Activated T-helper 17 cell treated with anti-CD3 and anti-CD28 coated beads, Interleukin-2, amount 50 U/mL, for 72 hours (primary cell): ENCODE data around the gene TMEM59L. TPM values are rescaled to one million over a fixed set of nuclear protein-coding genes. Genes with fewer than 3 reads are reported as not detected.
"Not testable (repeated sequence)": the region's sequence is repeated elsewhere in the genome, so short reads cannot be mapped to it uniquely, and the experiment has no call there.

ENCODE experiments used
- ATAC-seq: fragments of 150-1000 bp; cut with Tn5 transposase; replicated peaks from 2 replicates; pipeline ENCODE4 v1.10.0; 2021; ENCODE audit warnings: mild to moderate bottlenecking, moderate library complexity
- H3K27ac Mint-ChIP-seq: one replicate; pipeline ENCODE4 v1.8.0; 2022; ENCODE audit warnings: mixed read lengths
- H3K27me3 Mint-ChIP-seq: one replicate; pipeline ENCODE4 v1.8.0; 2022; ENCODE audit warnings: mixed read lengths
- H3K36me3 Mint-ChIP-seq: one replicate; pipeline ENCODE4 v1.8.0; 2022; ENCODE audit warnings: low read depth, mild to moderate bottlenecking, mixed read lengths
- H3K4me1 Mint-ChIP-seq: one replicate; pipeline ENCODE4 v1.8.0; 2022; ENCODE audit warnings: mixed read lengths
- H3K4me3 Mint-ChIP-seq: one replicate; pipeline ENCODE4 v1.8.0; 2022; ENCODE audit warnings: mild to moderate bottlenecking, mixed read lengths
- H3K9me3 Mint-ChIP-seq: one replicate; pipeline ENCODE4 v1.8.0; 2022; ENCODE audit warnings: mixed read lengths
- total RNA-seq, 2 donors: library from RNA; stranded (reverse); gene quantifications; one replicate each; pipeline ENCODE4 v1.2.3, GENCODE V29; 2022

TMEM59L gene
- total RNA-seq, 2 donors from 2014 or later, result 0.48 TPM; not detected in 1

- Mint-ChIP-seq H3K27me3 (no peaks in the 10 kb centered on the region), H3K4me1 (peaks cover 12% of the 10 kb centered on the region), H3K36me3 (peaks cover 25% of the 10 kb centered on the region), H3K9me3 (no peaks in the 10 kb centered on the region), H3K27ac (peak overlapping the region; percentile 93), H3K4me3 (peak overlapping the region; percentile 91)
- ATAC-seq, result peak; percentile 65
Observed at GRCh38 chr19:18589380-18590272, 23.0 kb upstream of the TMEM59L start.

GRCh38 chr19:18590273-18591272 is 22.1 kb upstream of the TMEM59L start:
- ATAC-seq, result no peak
- Mint-ChIP-seq H3K36me3 (peaks cover 25% of the 10 kb centered on the region), H3K4me1 (peaks cover 14% of the 10 kb centered on the region), H3K4me3 (peak overlapping the region; percentile 91), H3K27ac (peak overlapping the region; percentile 93), H3K9me3 (no peaks in the 10 kb centered on the region), H3K27me3 (no peaks in the 10 kb centered on the region)

GRCh38 chr19:18591735-18592385 is 20.8 kb upstream of the TMEM59L start:
- Mint-ChIP-seq H3K36me3 (peaks cover 25% of the 10 kb centered on the region), H3K9me3 (no peaks in the 10 kb centered on the region), H3K4me3 (peak overlapping the region; percentile 91), H3K27ac (no peak overlapping the region), H3K4me1 (peaks cover 14% of the 10 kb centered on the region), H3K27me3 (no peaks in the 10 kb centered on the region)
- ATAC-seq, result no peak

GRCh38 chr19:18592732-18593131 is 19.9 kb upstream of the TMEM59L start:
- H3K27ac Mint-ChIP-seq, H3K27me3 Mint-ChIP-seq, H3K9me3 Mint-ChIP-seq, H3K4me3 Mint-ChIP-seq, ATAC-seq: not testable (repeated sequence)
- H3K4me1 Mint-ChIP-seq, result peaks cover 14% of the 10 kb centered on the region
- peaks cover 25% of the 10 kb centered on the region for H3K36me3 Mint-ChIP-seq

GRCh38 chr19:18593367-18594095 is 19.1 kb upstream of the TMEM59L start:
- Mint-ChIP-seq H3K27me3 (no peaks in the 10 kb centered on the region), H3K4me3 (peak overlapping the region; percentile 64), H3K27ac (no peak overlapping the region), H3K9me3 (no peaks in the 10 kb centered on the region), H3K36me3 (peaks cover 25% of the 10 kb centered on the region), H3K4me1 (peaks cover 8% of the 10 kb centered on the region)
- ATAC-seq, result no peak

- H3K36me3 Mint-ChIP-seq, result peaks cover 25% of the 10 kb centered on the region
- no peaks in the 10 kb centered on the region for H3K27me3 Mint-ChIP-seq
- H3K4me3 Mint-ChIP-seq, result peak overlapping the region; percentile 64
- peaks cover 8% of the 10 kb centered on the region for H3K4me1 Mint-ChIP-seq
- peak; percentile 74 for ATAC-seq
- peak overlapping the region; percentile 47 for H3K27ac Mint-ChIP-seq
- H3K9me3 Mint-ChIP-seq, result no peaks in the 10 kb centered on the region
Observed at GRCh38 chr19:18594096-18594823, 18.4 kb upstream of the TMEM59L start.

- no peaks in the 10 kb centered on the region for H3K9me3 Mint-ChIP-seq
- ATAC-seq, result peak; percentile 3
- H3K4me3 Mint-ChIP-seq, result peak overlapping the region; percentile 64
- peak overlapping the region; percentile 47 for H3K27ac Mint-ChIP-seq
- H3K36me3 Mint-ChIP-seq, result peaks cover 20% of the 10 kb centered on the region
- peaks cover 5% of the 10 kb centered on the region for H3K4me1 Mint-ChIP-seq
- H3K27me3 Mint-ChIP-seq, result no peaks in the 10 kb centered on the region
Observed at GRCh38 chr19:18594824-18595373, 17.8 kb upstream of the TMEM59L start.

- Mint-ChIP-seq H3K4me1 (peaks cover 4% of the 10 kb centered on the region), H3K4me3 (no peak overlapping the region), H3K27ac (no peak overlapping the region)
Observed at GRCh38 chr19:18595475-18595874, 17.2 kb upstream of the TMEM59L start.

GRCh38 chr19:18596752-18597157 is 15.9 kb upstream of the TMEM59L start:
- Mint-ChIP-seq H3K36me3 (peaks cover 1% of the 10 kb centered on the region), H3K27ac (no peak overlapping the region), H3K9me3 (no peaks in the 10 kb centered on the region), H3K4me3 (no peak overlapping the region), H3K4me1 (peaks cover 4% of the 10 kb centered on the region), H3K27me3 (peaks cover 3% of the 10 kb centered on the region)
- ATAC-seq, result no peak

More at GRCh38 chr19:18595475-18595874, 17.2 kb upstream of the TMEM59L start:
- no peak for ATAC-seq
- no peaks in the 10 kb centered on the region for H3K27me3 Mint-ChIP-seq
- H3K9me3 Mint-ChIP-seq, result no peaks in the 10 kb centered on the region
- H3K36me3 Mint-ChIP-seq, result peaks cover 14% of the 10 kb centered on the region

GRCh38 chr19:18597809-18598660 is 14.6 kb upstream of the TMEM59L start:
- Mint-ChIP-seq H3K27ac (no peak overlapping the region), H3K4me3 (no peak overlapping the region), H3K4me1 (peaks cover 7% of the 10 kb centered on the region), H3K9me3 (no peaks in the 10 kb centered on the region), H3K36me3 (no peaks in the 10 kb centered on the region), H3K27me3 (peaks cover 7% of the 10 kb centered on the region)
- ATAC-seq, result no peak

- Mint-ChIP-seq H3K27me3 (peaks cover 11% of the 10 kb centered on the region), H3K4me1 (peaks cover 10% of the 10 kb centered on the region), H3K36me3 (no peaks in the 10 kb centered on the region), H3K9me3 (no peaks in the 10 kb centered on the region), H3K4me3 (no peak overlapping the region), H3K27ac (no peak overlapping the region)
- no peak for ATAC-seq
Observed at GRCh38 chr19:18599485-18599884, 13.2 kb upstream of the TMEM59L start.

GRCh38 chr19:18600692-18601397 is 11.8 kb upstream of the TMEM59L start:
- peaks cover 20% of the 10 kb centered on the region for H3K27me3 Mint-ChIP-seq
- H3K36me3 Mint-ChIP-seq, H3K4me3 Mint-ChIP-seq, H3K27ac Mint-ChIP-seq, H3K9me3 Mint-ChIP-seq, ATAC-seq, H3K4me1 Mint-ChIP-seq: not testable (repeated sequence)
